ENCODE results near the gene UBE2H.
"Not testable (repeated sequence)": the region's sequence is repeated elsewhere in the genome, so short reads cannot be mapped to it uniquely, and the experiment has no call there.

UBE2H gene

GRCh38 chr7:129824291-129825208 lies 128.2 kb downstream of the UBE2H start:
- DNase-seq (ENCODE audit: extremely low spot score): peak; percentile 53
- ChIA-PET POLR2A (no interaction called here), CTCF (interaction anchor here (0.6 to 3.5 kb wide), 42 partner anchors 7 to 606 kb away, joined by 3 to 28 read pairs (median 4); partner anchors contain the start of gene NRF1)
- peak; percentile 15 for TF ChIP-seq CTCF (IDR thresholded peaks at IDR 0.05; ENCODE audit: control extremely low read depth, extremely low read depth, low read depth, missing control alignments)

- CTCF ChIA-PET: interaction anchor here (1.1 to 3.5 kb wide), 3 partner anchors 9 to 187 kb away, joined by 3 to 20 read pairs (median 10); no protein-coding TSS in a partner anchor
- POLR2A ChIA-PET: not testable (repeated sequence)
Measured at GRCh38 chr7:129823143-129823542, 129.6 kb downstream of the UBE2H start.

GRCh38 chr7:129821476-129821875 lies 131.3 kb downstream of the UBE2H start:
- no peak for DNase-seq (ENCODE audit: extremely low spot score)
- ChIA-PET CTCF (interaction anchor here (0.8 to 3.3 kb wide), 4 partner anchors 8 to 210 kb away, joined by 3 to 22 read pairs (median 6); no protein-coding TSS in a partner anchor), POLR2A (no interaction called here)
- TF ChIP-seq CTCF (IDR thresholded peaks at IDR 0.05; ENCODE audit: control extremely low read depth, extremely low read depth, low read depth, missing control alignments): no peak

More at GRCh38 chr7:129823143-129823542, 129.6 kb downstream of the UBE2H start:
- not testable (repeated sequence) for DNase-seq (ENCODE audit: extremely low spot score)

GRCh38 chr7:129816742-129817141 lies 136.0 kb downstream of the UBE2H start:
- TF ChIP-seq CTCF (IDR thresholded peaks at IDR 0.05; ENCODE audit: control extremely low read depth, extremely low read depth, low read depth, missing control alignments): no peak
- ChIA-PET POLR2A (no interaction called here), CTCF (interaction anchor here (0.8 to 1.5 kb wide), 3 partner anchors 8 to 14 kb away, joined by 4 to 7 read pairs (median 4); no protein-coding TSS in a partner anchor)
- DNase-seq (ENCODE audit: extremely low spot score): no peak

- DNase-seq (ENCODE audit: extremely low spot score): no peak
- no peak for TF ChIP-seq CTCF (IDR thresholded peaks at IDR 0.05; ENCODE audit: control extremely low read depth, extremely low read depth, low read depth, missing control alignments)
- ChIA-PET CTCF (interaction anchor here (0.8 to 1.1 kb wide), 2 partner anchors 12 to 202 kb away, joined by 3 to 4 read pairs; no protein-coding TSS in a partner anchor), POLR2A (no interaction called here)
Measured at GRCh38 chr7:129807863-129808262, 144.9 kb downstream of the UBE2H start.

GRCh38 chr7:129804890-129805719 lies 147.7 kb downstream of the UBE2H start:
- TF ChIP-seq CTCF (IDR thresholded peaks at IDR 0.05; ENCODE audit: control extremely low read depth, extremely low read depth, low read depth, missing control alignments): no peak
- CTCF ChIA-PET: no interaction called here

More at GRCh38 chr7:129804890-129805719, 147.7 kb downstream of the UBE2H start:
- POLR2A ChIA-PET: no interaction called here
- no peak for DNase-seq (ENCODE audit: extremely low spot score)

All from GM10248 (cell line).